ENCODE data around the gene KCNN3.
"Not testable (repeated sequence)": the region's sequence is repeated elsewhere in the genome, so short reads cannot be mapped to it uniquely, and the experiment has no call there.

KCNN3 gene

GRCh38 chr1:154703170-154703569, 166.9 kb downstream of the KCNN3 start:
- no peak for DNase-seq (ENCODE audit: low read depth in 2 of 2)

GRCh38 chr1:154698320-154699096, 171.6 kb downstream of the KCNN3 start:
- no peak for DNase-seq (ENCODE audit: low read depth in 2 of 2)

DNA sequence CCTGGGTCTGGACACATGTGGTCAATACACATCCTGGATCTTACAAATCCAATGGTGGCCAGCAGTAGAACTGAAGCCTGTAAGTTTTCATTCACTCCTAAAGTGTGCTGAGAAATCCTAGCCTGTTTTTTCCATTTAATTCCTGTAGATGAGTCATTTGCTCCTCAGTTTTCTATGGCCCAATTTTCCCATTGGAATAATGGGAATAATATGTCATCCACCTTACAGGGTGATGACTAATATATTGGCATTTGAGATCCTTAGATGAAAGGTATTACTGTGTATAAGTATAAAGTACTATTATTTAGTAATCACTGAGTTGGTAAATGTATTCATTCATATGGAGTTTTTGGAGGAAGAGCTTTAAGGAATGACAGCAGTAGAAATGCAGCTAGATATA, 172.4 kb downstream of the KCNN3 start:
- DNase-seq (ENCODE audit: low read depth in 2 of 2), result no peak

DNA sequence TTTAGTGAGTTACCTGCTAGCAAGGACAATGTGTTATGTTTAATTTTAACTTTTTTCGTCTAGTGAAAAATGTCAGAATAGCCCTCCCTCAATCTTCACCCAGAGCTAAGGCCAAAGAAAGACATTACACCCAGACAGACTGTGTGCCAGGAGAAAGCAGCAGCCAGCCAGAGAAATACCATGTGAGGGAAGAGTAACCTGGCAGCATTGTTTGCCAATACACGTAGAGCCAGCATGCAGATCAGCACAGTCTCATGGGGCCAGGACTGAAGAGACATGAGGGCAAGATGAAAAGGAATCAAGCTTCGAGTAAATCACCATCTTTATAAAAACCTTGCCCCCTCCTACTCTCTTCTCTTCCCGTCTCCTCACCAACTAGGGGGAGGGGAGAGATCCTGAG, 173.6 kb downstream of the KCNN3 start:
- no peak for DNase-seq (ENCODE audit: low read depth in 2 of 2)

DNA sequence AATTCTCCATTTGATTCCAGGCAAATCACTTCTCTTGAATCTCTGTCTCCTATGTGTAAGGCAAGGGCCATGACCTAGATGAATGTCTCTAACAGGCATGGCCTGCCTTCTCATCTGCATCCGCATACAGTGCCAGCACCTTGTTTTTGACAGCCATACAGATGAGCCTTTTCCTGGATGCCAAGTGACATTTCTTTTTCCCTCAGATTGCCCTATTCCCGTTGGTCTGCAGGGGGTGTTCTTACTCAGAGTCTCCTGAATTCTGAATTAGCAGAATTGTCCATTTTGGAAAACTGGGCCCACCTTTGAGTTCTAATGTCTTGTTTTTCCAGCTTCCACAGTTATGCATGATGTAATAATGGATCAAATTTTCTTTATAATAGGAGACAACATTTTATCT, 174.1 kb downstream of the KCNN3 start:
- no peak for DNase-seq (ENCODE audit: low read depth in 2 of 2)

- no peak for DNase-seq (ENCODE audit: low read depth in 2 of 2)
Measured at GRCh38 chr1:154694995-154695394, 175.1 kb downstream of the KCNN3 start.

DNA sequence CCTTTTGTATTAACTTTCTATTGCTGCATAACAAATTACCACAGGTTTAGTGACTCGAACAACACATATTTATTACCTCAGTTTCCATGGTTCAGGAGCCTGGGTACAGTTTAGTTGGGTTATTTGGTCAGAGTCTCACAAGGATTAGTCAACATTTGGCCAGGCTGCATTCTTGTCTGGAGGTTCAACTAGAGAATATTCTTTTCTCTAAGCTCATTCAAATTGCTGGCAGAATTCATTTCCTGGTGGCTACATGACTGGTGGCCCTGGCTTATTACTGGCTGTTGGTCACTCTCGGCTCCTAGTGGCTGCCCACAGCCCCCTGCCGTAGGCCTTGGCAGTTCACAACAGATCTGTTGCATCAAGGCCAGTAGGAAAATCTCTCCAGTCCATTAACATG, 181.0 kb downstream of the KCNN3 start:
- DNase-seq (ENCODE audit: low read depth in 2 of 2), result no peak

GRCh38 chr1:154686507-154686906, 183.6 kb downstream of the KCNN3 start:
- DNase-seq (ENCODE audit: low read depth in 2 of 2), result no peak

DNA sequence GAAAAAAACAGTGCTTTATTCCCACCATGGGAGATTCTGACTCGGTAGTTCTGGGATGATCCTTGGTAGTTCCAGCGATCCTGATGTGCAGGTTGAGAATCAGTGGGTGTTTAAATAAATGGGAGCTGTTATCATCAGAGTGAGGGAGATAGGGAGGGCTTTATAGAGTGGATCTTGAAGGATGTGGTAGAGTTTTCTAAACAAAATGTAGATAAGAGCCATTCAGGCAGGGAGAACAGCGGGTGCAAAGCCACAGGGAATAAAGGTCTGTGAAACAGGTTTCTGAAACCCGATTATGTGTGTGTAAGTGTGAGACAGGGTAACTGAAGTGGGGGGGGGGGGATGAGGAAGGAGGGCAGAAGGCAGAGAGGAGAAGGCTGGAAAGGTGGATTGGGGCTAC, 186.3 kb downstream of the KCNN3 start:
- no peak for DNase-seq (ENCODE audit: low read depth in 2 of 2)

DNA sequence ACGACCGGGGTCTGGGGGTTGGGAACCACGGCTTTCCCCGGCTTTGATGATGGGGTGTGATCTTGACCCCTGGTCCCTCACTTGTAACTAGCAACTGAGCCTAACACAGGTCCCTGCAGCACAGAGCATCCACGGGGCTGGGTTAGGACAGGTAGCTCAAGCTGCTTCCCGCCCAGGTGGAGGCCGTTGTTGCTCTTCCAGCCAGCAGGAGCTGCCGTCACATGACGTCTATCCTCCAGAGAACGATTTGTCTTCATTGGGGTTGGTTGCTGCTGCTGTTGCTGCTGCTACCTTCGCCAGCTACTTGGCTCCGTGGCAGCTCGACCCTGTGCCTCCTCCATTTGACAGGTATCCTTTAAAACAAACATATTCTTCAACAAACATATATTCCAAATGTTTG, 187.8 kb downstream of the KCNN3 start:
- DNase-seq (ENCODE audit: low read depth in 2 of 2), result no peak

DNA sequence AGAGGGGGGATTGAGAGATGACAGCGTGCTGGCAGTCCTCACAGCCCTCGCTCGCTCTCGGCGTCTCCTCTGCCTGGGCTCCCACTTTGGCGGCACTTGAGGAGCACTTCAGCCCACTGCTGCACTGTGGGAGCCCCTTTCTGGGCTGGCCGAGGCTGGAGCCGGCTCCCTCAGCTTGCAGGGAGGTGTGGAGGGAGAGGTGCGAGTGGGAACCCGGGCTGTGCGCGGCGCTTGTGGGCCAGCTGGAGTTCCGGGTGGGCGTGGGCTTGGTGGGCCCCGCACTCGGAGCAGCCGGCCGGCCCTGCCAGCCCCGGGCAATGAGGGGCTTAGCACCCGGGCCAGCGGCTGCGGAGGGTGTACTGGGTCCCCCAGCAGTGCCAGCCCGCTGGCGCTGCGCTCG, 192.2 kb downstream of the KCNN3 start:
- not testable (repeated sequence) for DNase-seq (ENCODE audit: low read depth in 2 of 2)

DNA sequence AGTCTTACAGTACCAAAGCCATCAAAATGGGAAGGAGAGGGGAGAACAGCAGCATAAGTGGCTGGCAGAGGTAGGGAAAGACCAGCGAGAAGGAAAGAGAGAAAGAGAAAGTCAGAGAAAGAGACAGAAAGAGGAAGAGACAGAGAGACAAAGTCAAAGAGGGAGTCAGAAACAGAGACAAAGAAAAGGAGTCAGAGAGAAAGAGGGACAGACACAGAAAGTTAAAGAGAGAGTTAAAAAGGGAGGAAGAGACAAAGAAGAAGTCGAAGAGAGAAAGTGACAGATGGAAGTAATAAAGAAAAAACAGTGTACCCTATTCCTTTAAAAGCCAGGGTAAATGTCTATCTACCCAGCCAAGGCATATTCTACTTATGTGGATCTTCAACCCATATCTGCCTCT, 193.2 kb downstream of the KCNN3 start:
- DNase-seq (ENCODE audit: low read depth in 2 of 2), result not testable (repeated sequence)

GRCh38 chr1:154674456-154674855, 195.6 kb downstream of the KCNN3 start:
- DNase-seq (ENCODE audit: low read depth in 2 of 2), result not testable (repeated sequence)

GRCh38 chr1:154672245-154672644, 197.8 kb downstream of the KCNN3 start:
- not testable (repeated sequence) for DNase-seq (ENCODE audit: low read depth in 2 of 2)

- not testable (repeated sequence) for DNase-seq (ENCODE audit: low read depth in 2 of 2)
Measured at GRCh38 chr1:154671412-154671811, 198.7 kb downstream of the KCNN3 start.

DNA sequence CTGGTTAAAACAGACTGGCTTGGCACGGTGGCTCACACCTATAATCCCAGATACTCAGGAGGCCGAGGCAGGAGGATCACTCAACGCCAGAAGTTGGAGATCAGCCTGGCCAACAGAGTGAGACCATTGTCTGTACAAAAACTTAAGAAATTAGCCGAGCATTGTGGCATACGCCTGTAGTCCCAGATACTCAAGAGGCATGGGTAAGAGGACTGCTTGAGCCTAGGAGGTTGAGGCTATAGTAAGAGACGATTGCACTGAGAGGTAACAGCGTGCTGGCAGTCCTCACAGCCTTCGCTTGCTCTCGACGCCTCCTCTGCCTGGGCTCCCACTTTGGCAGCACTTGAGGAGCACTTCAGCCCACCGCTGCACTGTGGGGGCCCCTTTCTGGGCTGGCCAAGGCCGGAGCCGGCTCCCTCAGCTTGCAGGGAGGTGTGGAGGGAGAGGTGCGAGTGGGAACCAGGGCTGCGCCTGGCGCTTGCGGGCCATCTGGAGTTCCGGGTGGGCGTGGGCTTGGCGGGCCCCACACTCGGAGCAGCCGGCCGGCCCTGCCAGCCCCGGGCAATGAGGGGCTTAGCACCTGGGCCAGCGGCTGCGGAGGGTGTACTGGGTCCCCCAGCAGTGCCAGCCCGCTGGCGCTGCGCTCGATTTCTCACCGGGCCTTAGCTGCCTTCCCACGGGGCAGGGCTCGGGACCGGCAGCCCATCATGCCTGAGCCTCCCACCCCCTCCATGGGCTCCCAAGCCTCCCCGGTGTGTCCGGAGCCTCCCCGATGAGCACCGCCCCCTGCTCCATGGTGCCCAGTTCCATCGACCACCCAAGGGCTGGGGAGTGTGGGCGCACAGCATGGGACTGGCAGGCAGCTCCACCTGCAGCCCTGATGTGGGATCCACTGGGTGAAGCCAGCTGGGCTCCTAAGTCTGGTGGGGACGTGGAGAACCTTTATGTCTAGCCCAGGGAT, 199.5 kb downstream of the KCNN3 start:
- DNase-seq (ENCODE audit: low read depth in 2 of 2), result not testable (repeated sequence)

- DNase-seq (ENCODE audit: low read depth in 2 of 2), result peak; percentile 34 to 35
Measured at GRCh38 chr1:154669464-154670282, 200.4 kb downstream of the KCNN3 start.

DNA sequence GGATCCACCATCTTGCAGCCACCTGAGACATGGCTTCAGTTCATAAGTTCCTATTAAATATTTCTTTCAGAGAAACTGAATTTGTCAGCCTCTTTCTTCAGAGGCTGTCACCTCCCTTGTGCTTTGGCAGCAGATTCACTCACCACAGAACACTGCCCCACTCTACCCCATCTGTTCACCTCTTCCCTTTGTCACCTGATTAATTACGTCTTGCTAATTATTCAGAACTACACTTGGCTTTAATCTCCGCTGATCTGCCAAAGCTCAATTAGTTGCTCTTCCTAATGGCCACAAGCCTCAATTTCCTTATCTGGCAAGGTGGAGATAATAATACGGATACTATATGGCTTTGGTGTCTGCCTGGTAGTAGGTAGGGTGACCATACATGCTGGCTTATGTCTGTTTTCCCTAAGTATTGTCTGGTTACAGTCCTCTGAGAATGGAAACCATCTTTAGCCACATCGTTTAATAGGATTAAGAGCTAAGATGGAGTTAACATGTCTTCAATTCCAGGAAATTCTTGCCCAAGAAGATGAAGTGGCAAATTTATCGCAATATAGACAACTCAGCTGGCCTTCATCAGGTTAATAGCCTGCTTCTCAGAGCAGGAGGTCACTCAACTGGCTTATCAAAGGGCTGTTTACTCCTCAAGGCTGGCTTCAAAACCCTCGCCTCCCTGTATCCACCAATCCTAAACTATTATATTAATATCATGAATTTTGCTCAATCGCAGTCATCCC, 203.9 kb downstream of the KCNN3 start:
- DNase-seq (ENCODE audit: low read depth in 2 of 2), result no peak

GRCh38 chr1:154664331-154665002, 205.6 kb downstream of the KCNN3 start:
- DNase-seq (ENCODE audit: low read depth in 2 of 2), result no peak

DNA sequence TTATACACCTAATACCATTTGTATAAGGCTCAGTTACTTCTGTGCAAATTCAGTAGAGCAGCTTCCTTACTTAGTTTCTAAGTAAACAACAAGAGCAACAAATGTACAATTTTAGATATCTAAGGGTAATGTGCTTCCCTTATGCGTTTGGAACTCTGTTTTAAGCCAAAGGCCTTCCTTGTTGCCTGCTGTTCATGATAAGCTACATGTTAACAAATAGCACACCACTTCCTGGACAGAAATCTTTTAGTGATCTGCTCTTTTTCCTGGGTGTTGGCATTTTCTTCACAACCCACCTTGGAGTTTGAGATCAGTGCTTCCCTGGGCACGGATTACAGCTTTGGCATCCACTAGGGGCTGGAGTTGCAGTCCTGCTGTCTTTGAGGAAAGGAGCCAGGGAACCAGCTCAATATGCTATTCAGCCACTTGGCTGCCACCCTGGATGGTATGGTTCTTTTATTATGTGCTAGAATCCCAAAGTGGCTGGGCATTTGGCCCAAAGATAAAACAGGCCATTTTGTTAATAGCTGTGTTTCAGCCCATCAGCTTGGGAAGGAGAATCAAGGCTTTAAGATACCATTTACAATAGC, 206.5 kb downstream of the KCNN3 start:
- DNase-seq (ENCODE audit: low read depth in 2 of 2), result no peak

Measured in stimulated activated CD4-positive, alpha-beta T cell treated with anti-CD3 and anti-CD28 coated beads, Interleukin-1b, Interleukin-23, amount 100 ng/mL, for 1 hour (primary cell).